DMS53 treated with DMSO at 0.1 percent for 48 hours (cell line): ENCODE measurements around the gene MCUB.
"Not testable (repeated sequence)": the region's sequence is repeated elsewhere in the genome, so short reads cannot be mapped to it uniquely, and the experiment has no call there.

Experiments
- DNase-seq: peaks from one replicate; lab custom pipeline; 2025; ENCODE audit not compliant: unreplicated experiment; lab: John Stamatoyannopoulos, UW

Gene MCUB

GRCh38 chr4:109576462-109576861 lies 16.4 kb downstream of the MCUB start:
- DNase-seq = peak; percentile 5

GRCh38 chr4:109578846-109579245 lies 18.8 kb downstream of the MCUB start:
- DNase-seq = no peak

GRCh38 chr4:109579997-109580396 lies 20.0 kb downstream of the MCUB start:
- DNase-seq = not testable (repeated sequence)

GRCh38 chr4:109588176-109588575 lies 28.1 kb downstream of the MCUB start:
- no peak for DNase-seq

- DNase-seq = no peak
Observed at GRCh38 chr4:109589119-109589518, 29.1 kb downstream of the MCUB start.

GRCh38 chr4:109589605-109590004 lies 29.6 kb downstream of the MCUB start:
- no peak for DNase-seq

GRCh38 chr4:109590905-109591304 lies 30.9 kb downstream of the MCUB start:
- DNase-seq = no peak

- DNase-seq = no peak
Observed at GRCh38 chr4:109592367-109592766, 32.3 kb downstream of the MCUB start.

GRCh38 chr4:109595123-109595522 lies 35.1 kb downstream of the MCUB start:
- not testable (repeated sequence) for DNase-seq

- not testable (repeated sequence) for DNase-seq
Observed at GRCh38 chr4:109596420-109597085, 36.5 kb downstream of the MCUB start.

- no peak for DNase-seq
Observed at GRCh38 chr4:109599046-109599652, 39.1 kb downstream of the MCUB start.

- no peak for DNase-seq
Observed at GRCh38 chr4:109600431-109600830, 40.4 kb downstream of the MCUB start.

- DNase-seq = no peak
Observed at GRCh38 chr4:109601336-109601735, 41.3 kb downstream of the MCUB start.

- no peak for DNase-seq
Observed at GRCh38 chr4:109607976-109608375, 47.9 kb downstream of the MCUB start.

GRCh38 chr4:109608879-109609278 lies 48.8 kb downstream of the MCUB start:
- no peak for DNase-seq

GRCh38 chr4:109609431-109609830 lies 49.4 kb downstream of the MCUB start:
- no peak for DNase-seq

GRCh38 chr4:109610489-109610888 lies 50.4 kb downstream of the MCUB start:
- no peak for DNase-seq

- DNase-seq = no peak
Observed at GRCh38 chr4:109611045-109611646, 51.1 kb downstream of the MCUB start.

GRCh38 chr4:109614015-109614414 lies 54.0 kb downstream of the MCUB start:
- no peak for DNase-seq

- no peak for DNase-seq
Observed at GRCh38 chr4:109614466-109614865, 54.4 kb downstream of the MCUB start.

GRCh38 chr4:109615742-109616141 lies 55.7 kb downstream of the MCUB start:
- DNase-seq = no peak

GRCh38 chr4:109616243-109616642 lies 56.2 kb downstream of the MCUB start:
- no peak for DNase-seq
